Islet of Langerhans (tissue), 1 donor: ENCODE measurements around the gene INS.

Experiments
- FAIRE-seq: peaks from one replicate; lab custom pipeline; 2011; peaks lifted over from hg19 to GRCh38; lab: Jason Lieb, UNC

The INS gene

GRCh38 chr11:2114430-2115241 lies 46.4 kb downstream of the INS start:
- FAIRE-seq, result no peak

GRCh38 chr11:2113776-2114175 lies 47.2 kb downstream of the INS start:
- FAIRE-seq, result no peak

- no peak for FAIRE-seq
Measured at GRCh38 chr11:2110521-2110920, 50.5 kb downstream of the INS start.
